Ectodermal cell (in vitro differentiated cells): ENCODE data around the gene SETD1A.

Experiments
- H3K27ac ChIP-seq: 2 replicates; pipeline ENCODE4 v1.7.0; 2013; ENCODE audit warnings: mild to moderate bottlenecking, low read depth, low read length; ENCODE audit not compliant: insufficient read depth, poor library complexity, severe bottlenecking
- H3K27me3 ChIP-seq: 2 replicates; pipeline ENCODE4 v1.7.0; 2013; ENCODE audit warnings: mild to moderate bottlenecking, low read length; ENCODE audit not compliant: insufficient read depth, control insufficient read depth, poor library complexity, severe bottlenecking
- H3K36me3 ChIP-seq: one replicate; pipeline ENCODE4 v1.7.0; 2013; ENCODE audit warnings: low read length; ENCODE audit not compliant: control insufficient read depth, insufficient read depth
- H3K4me1 ChIP-seq: one replicate; pipeline ENCODE4 v1.7.0; 2013; ENCODE audit warnings: low read length; ENCODE audit not compliant: control insufficient read depth, insufficient read depth
- H3K4me3 ChIP-seq: 2 replicates; pipeline ENCODE4 v1.7.0; 2013; ENCODE audit warnings: low read depth, low read length, control low read depth; ENCODE audit not compliant: insufficient read depth
- H3K9me3 ChIP-seq: 2 replicates; pipeline ENCODE4 v1.7.0; 2013; ENCODE audit warnings: mild to moderate bottlenecking, low read length, moderate library complexity; ENCODE audit not compliant: control insufficient read depth
- WGBS, 2 experiments: methylation state at CpG; one replicate each; pipeline ENCODE4 v1.1.7; 2013; ENCODE audit warnings: missing lambda C conversion rate in 2 of 2; 5-methylcytosine and 5-hydroxymethylcytosine counted together

Gene SETD1A

GRCh38 chr16:30967795-30968194 is 10.2 kb downstream of the SETD1A start:
- Histone ChIP-seq H3K27ac (no peak overlapping the region), H3K36me3 (peaks cover 65% of the 10 kb centered on the region), H3K9me3 (no peaks in the 10 kb centered on the region), H3K4me3 (no peak overlapping the region), H3K27me3 (no peaks in the 10 kb centered on the region), H3K4me1 (no peaks in the 10 kb centered on the region)
- WGBS, 2 experiments = 91 to 94% methylated on average over 4 of the region's 4 CpGs

- Histone ChIP-seq H3K27ac (no peak overlapping the region), H3K4me3 (no peak overlapping the region), H3K36me3 (peaks cover 65% of the 10 kb centered on the region), H3K27me3 (no peaks in the 10 kb centered on the region), H3K9me3 (no peaks in the 10 kb centered on the region), H3K4me1 (no peaks in the 10 kb centered on the region)
- 95 to 96% methylated on average over 19 of the region's 19 CpGs for WGBS, 2 experiments
Measured at GRCh38 chr16:30969246-30969842, 11.8 kb downstream of the SETD1A start.

- H3K27me3 ChIP-seq = no peaks in the 10 kb centered on the region
- no peaks in the 10 kb centered on the region for H3K4me1 ChIP-seq
- 91 to 95% methylated on average over 14 of the region's 14 CpGs for WGBS, 2 experiments
- H3K27ac ChIP-seq = no peak overlapping the region
- H3K9me3 ChIP-seq = no peaks in the 10 kb centered on the region
- H3K36me3 ChIP-seq = peaks cover 65% of the 10 kb centered on the region
- H3K4me3 ChIP-seq = no peak overlapping the region
Measured at GRCh38 chr16:30971298-30971697, 13.7 kb downstream of the SETD1A start.

- Histone ChIP-seq H3K4me3 (no peak overlapping the region), H3K9me3 (no peaks in the 10 kb centered on the region), H3K4me1 (no peaks in the 10 kb centered on the region), H3K27ac (no peak overlapping the region), H3K27me3 (no peaks in the 10 kb centered on the region), H3K36me3 (peaks cover 62% of the 10 kb centered on the region)
- WGBS, 2 experiments = 84 to 86% methylated on average over 7 of the region's 7 CpGs
Measured at GRCh38 chr16:30972872-30973271, 15.3 kb downstream of the SETD1A start.

GRCh38 chr16:30974348-30974747 is 16.8 kb downstream of the SETD1A start:
- Histone ChIP-seq H3K4me1 (no peaks in the 10 kb centered on the region), H3K9me3 (no peaks in the 10 kb centered on the region), H3K27me3 (no peaks in the 10 kb centered on the region), H3K36me3 (peaks cover 58% of the 10 kb centered on the region), H3K4me3 (no peak overlapping the region), H3K27ac (no peak overlapping the region)
- 94 to 96% methylated on average over 6 of the region's 6 CpGs for WGBS, 2 experiments

GRCh38 chr16:30976486-30976885 is 18.9 kb downstream of the SETD1A start:
- Histone ChIP-seq H3K36me3 (peaks cover 55% of the 10 kb centered on the region), H3K9me3 (no peaks in the 10 kb centered on the region), H3K27me3 (no peaks in the 10 kb centered on the region), H3K4me3 (no peak overlapping the region), H3K4me1 (no peaks in the 10 kb centered on the region), H3K27ac (no peak overlapping the region)
- WGBS, 2 experiments = 94 to 95% methylated on average over 4 of the region's 4 CpGs

GRCh38 chr16:30977502-30977901 is 19.9 kb downstream of the SETD1A start:
- Histone ChIP-seq H3K27ac (no peak overlapping the region), H3K4me1 (no peaks in the 10 kb centered on the region), H3K9me3 (no peaks in the 10 kb centered on the region), H3K27me3 (no peaks in the 10 kb centered on the region), H3K36me3 (peaks cover 52% of the 10 kb centered on the region), H3K4me3 (no peak overlapping the region)
- whole genome bisulfite sequencing, 2 experiments = 85 to 86% methylated on average over 17 of the region's 17 CpGs

GRCh38 chr16:30979170-30980022 is 21.8 kb downstream of the SETD1A start:
- Histone ChIP-seq H3K27me3 (no peaks in the 10 kb centered on the region), H3K36me3 (peaks cover 39% of the 10 kb centered on the region), H3K27ac (no peak overlapping the region), H3K4me3 (no peak overlapping the region), H3K4me1 (no peaks in the 10 kb centered on the region), H3K9me3 (no peaks in the 10 kb centered on the region)
- WGBS, 2 experiments = 96% methylated on average over 62 of the region's 62 CpGs

GRCh38 chr16:30980023-30980371 is 22.4 kb downstream of the SETD1A start:
- Histone ChIP-seq H3K27me3 (no peaks in the 10 kb centered on the region), H3K27ac (no peak overlapping the region), H3K9me3 (no peaks in the 10 kb centered on the region), H3K4me3 (no peak overlapping the region), H3K4me1 (peaks cover under 1% of the 10 kb centered on the region), H3K36me3 (peaks cover 35% of the 10 kb centered on the region)
- whole genome bisulfite sequencing, 2 experiments = 95% methylated on average over 15 of the region's 15 CpGs

- 93 to 94% methylated on average over 29 of the region's 29 CpGs for WGBS, 2 experiments
- Histone ChIP-seq H3K27ac (no peak overlapping the region), H3K4me3 (no peak overlapping the region), H3K27me3 (no peaks in the 10 kb centered on the region), H3K9me3 (no peaks in the 10 kb centered on the region), H3K36me3 (peaks cover 31% of the 10 kb centered on the region), H3K4me1 (peaks cover 5% of the 10 kb centered on the region)
Measured at GRCh38 chr16:30980434-30980833, 22.9 kb downstream of the SETD1A start.
